Measurements from ENCODE around the gene DPYSL4.

Gene DPYSL4

GRCh38 chr10:132248455-132249225, 61.9 kb downstream of the DPYSL4 start:
- peak; percentile 20 for DNase-seq (ENCODE audit: low read depth)
- TF ChIP-seq CTCF (IDR thresholded peaks at IDR 0.05; ENCODE audit: low read length, missing control alignments): no peak

GRCh38 chr10:132249226-132249724, 62.5 kb downstream of the DPYSL4 start:
- TF ChIP-seq CTCF (IDR thresholded peaks at IDR 0.05; ENCODE audit: low read length, missing control alignments): no peak
- H3K4me3 ChIP-seq (replicated peaks; ENCODE audit: low read depth, low read length): no peak overlapping the region
- no peak for DNase-seq (ENCODE audit: low read depth)

More at GRCh38 chr10:132248455-132249225, 61.9 kb downstream of the DPYSL4 start:
- H3K4me3 ChIP-seq (replicated peaks; ENCODE audit: low read depth, low read length): peak overlapping the region; percentile 38

- TF ChIP-seq CTCF (IDR thresholded peaks at IDR 0.05; ENCODE audit: low read length, missing control alignments): no peak
- no peak overlapping the region for H3K4me3 ChIP-seq (replicated peaks; ENCODE audit: low read depth, low read length)
- DNase-seq (ENCODE audit: low read depth): peak; percentile 7
Observed at GRCh38 chr10:132249824-132250375, 63.2 kb downstream of the DPYSL4 start.

- H3K4me3 ChIP-seq (replicated peaks; ENCODE audit: low read depth, low read length): no peak overlapping the region
- no peak for TF ChIP-seq CTCF (IDR thresholded peaks at IDR 0.05; ENCODE audit: low read length, missing control alignments)
- DNase-seq (ENCODE audit: low read depth): no peak
Observed at GRCh38 chr10:132250481-132251475, 64.0 kb downstream of the DPYSL4 start.

- no peak for TF ChIP-seq CTCF (IDR thresholded peaks at IDR 0.05; ENCODE audit: low read length, missing control alignments)
- no peak overlapping the region for H3K4me3 ChIP-seq (replicated peaks; ENCODE audit: low read depth, low read length)
- no peak for DNase-seq (ENCODE audit: low read depth)
Observed at GRCh38 chr10:132251928-132252327, 65.2 kb downstream of the DPYSL4 start.

GRCh38 chr10:132252412-132252811, 65.7 kb downstream of the DPYSL4 start:
- no peak overlapping the region for H3K4me3 ChIP-seq (replicated peaks; ENCODE audit: low read depth, low read length)
- DNase-seq (ENCODE audit: low read depth): no peak
- no peak for TF ChIP-seq CTCF (IDR thresholded peaks at IDR 0.05; ENCODE audit: low read length, missing control alignments)

Measured in fibroblast of pulmonary artery (primary cell).